Measurements from ENCODE around the gene CNGB1.

DNA sequence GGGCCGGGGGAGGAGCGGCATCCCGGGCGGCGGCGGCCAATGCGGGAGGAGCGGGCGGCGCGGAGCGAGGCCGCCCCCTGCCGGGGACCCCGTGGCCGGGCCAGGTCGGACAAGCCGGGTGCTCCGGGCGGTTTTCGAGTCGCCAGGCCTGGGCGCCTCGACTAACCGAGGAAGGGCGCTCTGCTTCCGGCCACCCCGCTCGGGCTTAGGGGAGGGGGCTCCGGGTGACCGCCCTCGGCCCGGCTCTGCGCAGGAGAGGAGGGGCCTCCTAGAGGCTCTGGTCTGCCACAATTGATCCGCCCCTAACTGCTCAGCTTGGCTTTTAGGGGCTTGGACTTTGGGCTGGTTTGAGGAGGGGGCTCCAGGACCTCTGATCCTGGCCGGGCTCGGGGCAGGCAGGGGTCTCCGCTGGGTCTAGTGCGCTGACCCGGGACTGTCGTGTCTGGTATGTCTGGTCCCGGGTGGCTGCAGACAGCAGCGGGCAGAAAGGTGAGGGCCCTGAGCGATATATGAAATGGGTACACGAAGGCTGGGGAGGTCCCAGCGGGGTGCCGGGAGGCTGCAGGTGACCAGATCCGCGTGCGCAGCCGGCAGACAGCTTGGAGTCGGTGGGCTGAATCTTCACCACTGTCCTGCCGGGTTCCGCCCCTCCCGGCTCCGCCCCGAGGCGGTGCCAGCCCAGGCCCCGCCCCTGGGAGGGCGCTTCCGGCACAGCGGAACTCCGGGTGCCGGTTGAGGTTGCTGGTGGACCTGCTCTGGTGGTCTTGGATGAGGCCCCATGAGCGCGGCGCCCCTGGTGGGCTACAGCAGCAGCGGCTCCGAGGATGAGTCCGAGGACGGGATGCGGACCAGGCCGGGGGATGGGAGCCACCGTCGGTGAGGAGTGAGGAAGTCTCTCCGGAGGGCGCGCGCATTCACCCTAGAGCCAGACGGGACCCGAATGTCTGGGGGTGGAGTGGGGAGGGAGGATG is 30.1 kb upstream of the CNGB1 start, which contains the start of gene USB1:
- TF ChIP-seq SIN3A (IDR thresholded peaks at IDR 0.05; ENCODE audit: low read depth) (peak; percentile 82; the same call in 1 of the 2 replicates), POLR2AphosphoS5 (IDR thresholded peaks at IDR 0.05; ENCODE audit: low read depth, low read length) (peak; percentile 93), YY1 (IDR thresholded peaks at IDR 0.05; ENCODE audit: extremely low read depth, insufficient replicate concordance, low read depth, low read length) (no peak), EZH2 (IDR thresholded peaks at IDR 0.05) (no peak), FOSL1 (IDR thresholded peaks at IDR 0.05; ENCODE audit: low read depth) (no peak), POLR2A (IDR thresholded peaks at IDR 0.05; ENCODE audit: borderline replicate concordance, extremely low read depth, insufficient read depth, insufficient read length) (peak; percentile 67), SP1 (IDR thresholded peaks at IDR 0.05; ENCODE audit: low read depth) (peak; percentile 32; the same call in 1 of the 2 replicates), CEBPB (IDR thresholded peaks at IDR 0.05; ENCODE audit: low read depth) (no peak), EZH2phosphoT487 (IDR thresholded peaks at IDR 0.05; ENCODE audit: borderline replicate concordance) (no peak)
- TF ChIP-seq, protein P1, sequence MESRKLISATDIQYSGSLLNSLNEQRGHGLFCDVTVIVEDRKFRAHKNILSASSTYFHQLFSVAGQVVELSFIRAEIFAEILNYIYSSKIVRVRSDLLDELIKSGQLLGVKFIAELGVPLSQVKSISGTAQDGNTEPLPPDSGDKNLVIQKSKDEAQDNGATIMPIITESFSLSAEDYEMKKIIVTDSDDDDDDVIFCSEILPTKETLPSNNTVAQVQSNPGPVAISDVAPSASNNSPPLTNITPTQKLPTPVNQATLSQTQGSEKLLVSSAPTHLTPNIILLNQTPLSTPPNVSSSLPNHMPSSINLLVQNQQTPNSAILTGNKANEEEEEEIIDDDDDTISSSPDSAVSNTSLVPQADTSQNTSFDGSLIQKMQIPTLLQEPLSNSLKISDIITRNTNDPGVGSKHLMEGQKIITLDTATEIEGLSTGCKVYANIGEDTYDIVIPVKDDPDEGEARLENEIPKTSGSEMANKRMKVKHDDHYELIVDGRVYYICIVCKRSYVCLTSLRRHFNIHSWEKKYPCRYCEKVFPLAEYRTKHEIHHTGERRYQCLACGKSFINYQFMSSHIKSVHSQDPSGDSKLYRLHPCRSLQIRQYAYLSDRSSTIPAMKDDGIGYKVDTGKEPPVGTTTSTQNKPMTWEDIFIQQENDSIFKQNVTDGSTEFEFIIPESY (IDR thresholded peaks at IDR 0.05; ENCODE audit: extremely low read depth, insufficient replicate concordance, low read length): no peak
- TF ChIP-seq, protein P2, sequence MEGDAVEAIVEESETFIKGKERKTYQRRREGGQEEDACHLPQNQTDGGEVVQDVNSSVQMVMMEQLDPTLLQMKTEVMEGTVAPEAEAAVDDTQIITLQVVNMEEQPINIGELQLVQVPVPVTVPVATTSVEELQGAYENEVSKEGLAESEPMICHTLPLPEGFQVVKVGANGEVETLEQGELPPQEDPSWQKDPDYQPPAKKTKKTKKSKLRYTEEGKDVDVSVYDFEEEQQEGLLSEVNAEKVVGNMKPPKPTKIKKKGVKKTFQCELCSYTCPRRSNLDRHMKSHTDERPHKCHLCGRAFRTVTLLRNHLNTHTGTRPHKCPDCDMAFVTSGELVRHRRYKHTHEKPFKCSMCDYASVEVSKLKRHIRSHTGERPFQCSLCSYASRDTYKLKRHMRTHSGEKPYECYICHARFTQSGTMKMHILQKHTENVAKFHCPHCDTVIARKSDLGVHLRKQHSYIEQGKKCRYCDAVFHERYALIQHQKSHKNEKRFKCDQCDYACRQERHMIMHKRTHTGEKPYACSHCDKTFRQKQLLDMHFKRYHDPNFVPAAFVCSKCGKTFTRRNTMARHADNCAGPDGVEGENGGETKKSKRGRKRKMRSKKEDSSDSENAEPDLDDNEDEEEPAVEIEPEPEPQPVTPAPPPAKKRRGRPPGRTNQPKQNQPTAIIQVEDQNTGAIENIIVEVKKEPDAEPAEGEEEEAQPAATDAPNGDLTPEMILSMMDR (IDR thresholded peaks at IDR 0.05 in 2 of 3, conservative IDR thresholded peaks at IDR 0.05 in 1 of 3; ENCODE audit: borderline replicate concordance in 1 of 3, insufficient read depth in 1 of 3, low read depth in 2 of 3, low read length in 2 of 3): peak; percentile 33 to 60 (median 46); a peak in 3 of 6 replicates
- TF ChIP-seq, protein P3, sequence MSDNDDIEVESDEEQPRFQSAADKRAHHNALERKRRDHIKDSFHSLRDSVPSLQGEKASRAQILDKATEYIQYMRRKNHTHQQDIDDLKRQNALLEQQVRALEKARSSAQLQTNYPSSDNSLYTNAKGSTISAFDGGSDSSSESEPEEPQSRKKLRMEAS (IDR thresholded peaks at IDR 0.05): 0 out of 2 replicates have a peak, but pooled peaks have one; percentile 24
- TF ChIP-seq, protein P4, sequence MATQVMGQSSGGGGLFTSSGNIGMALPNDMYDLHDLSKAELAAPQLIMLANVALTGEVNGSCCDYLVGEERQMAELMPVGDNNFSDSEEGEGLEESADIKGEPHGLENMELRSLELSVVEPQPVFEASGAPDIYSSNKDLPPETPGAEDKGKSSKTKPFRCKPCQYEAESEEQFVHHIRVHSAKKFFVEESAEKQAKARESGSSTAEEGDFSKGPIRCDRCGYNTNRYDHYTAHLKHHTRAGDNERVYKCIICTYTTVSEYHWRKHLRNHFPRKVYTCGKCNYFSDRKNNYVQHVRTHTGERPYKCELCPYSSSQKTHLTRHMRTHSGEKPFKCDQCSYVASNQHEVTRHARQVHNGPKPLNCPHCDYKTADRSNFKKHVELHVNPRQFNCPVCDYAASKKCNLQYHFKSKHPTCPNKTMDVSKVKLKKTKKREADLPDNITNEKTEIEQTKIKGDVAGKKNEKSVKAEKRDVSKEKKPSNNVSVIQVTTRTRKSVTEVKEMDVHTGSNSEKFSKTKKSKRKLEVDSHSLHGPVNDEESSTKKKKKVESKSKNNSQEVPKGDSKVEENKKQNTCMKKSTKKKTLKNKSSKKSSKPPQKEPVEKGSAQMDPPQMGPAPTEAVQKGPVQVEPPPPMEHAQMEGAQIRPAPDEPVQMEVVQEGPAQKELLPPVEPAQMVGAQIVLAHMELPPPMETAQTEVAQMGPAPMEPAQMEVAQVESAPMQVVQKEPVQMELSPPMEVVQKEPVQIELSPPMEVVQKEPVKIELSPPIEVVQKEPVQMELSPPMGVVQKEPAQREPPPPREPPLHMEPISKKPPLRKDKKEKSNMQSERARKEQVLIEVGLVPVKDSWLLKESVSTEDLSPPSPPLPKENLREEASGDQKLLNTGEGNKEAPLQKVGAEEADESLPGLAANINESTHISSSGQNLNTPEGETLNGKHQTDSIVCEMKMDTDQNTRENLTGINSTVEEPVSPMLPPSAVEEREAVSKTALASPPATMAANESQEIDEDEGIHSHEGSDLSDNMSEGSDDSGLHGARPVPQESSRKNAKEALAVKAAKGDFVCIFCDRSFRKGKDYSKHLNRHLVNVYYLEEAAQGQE (IDR thresholded peaks at IDR 0.05; ENCODE audit: low read depth): no peak
- TF ChIP-seq, protein P5, sequence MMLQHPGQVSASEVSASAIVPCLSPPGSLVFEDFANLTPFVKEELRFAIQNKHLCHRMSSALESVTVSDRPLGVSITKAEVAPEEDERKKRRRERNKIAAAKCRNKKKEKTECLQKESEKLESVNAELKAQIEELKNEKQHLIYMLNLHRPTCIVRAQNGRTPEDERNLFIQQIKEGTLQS (IDR thresholded peaks at IDR 0.05): no peak

Measured in HCT116 (cell line).